Superior temporal gyrus (tissue), 1 donor: ENCODE results near the gene TGFB2.

ENCODE experiments used
- DNase-seq: peaks from one replicate; pipeline ENCODE4 v3.0.0-alpha.2; 2016; ENCODE audit errors: extremely low spot score

Gene TGFB2

DNA sequence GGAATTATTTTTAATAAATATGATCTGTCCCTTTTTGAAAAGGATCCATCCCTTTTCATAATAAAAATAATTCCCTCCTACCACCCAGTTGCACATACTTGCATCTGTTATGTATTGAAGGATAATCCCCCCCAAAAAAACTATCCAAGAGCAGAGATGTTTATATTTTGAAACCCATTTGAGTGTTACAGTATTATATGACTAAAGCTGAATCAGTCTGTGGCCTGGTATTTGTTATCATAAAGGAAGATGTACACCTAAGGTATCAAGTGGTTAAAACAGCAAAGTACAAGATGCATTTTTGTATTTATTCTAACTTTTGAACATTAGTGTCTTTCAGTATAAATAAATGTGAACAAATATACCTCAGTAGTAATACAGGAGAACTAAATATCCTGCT, 12.7 kb upstream of the TGFB2 start:
- no peak for DNase-seq

- no peak for DNase-seq
These were observed 8.8 kb upstream of the TGFB2 start for GRCh38 chr1:218336328-218336727.

DNA sequence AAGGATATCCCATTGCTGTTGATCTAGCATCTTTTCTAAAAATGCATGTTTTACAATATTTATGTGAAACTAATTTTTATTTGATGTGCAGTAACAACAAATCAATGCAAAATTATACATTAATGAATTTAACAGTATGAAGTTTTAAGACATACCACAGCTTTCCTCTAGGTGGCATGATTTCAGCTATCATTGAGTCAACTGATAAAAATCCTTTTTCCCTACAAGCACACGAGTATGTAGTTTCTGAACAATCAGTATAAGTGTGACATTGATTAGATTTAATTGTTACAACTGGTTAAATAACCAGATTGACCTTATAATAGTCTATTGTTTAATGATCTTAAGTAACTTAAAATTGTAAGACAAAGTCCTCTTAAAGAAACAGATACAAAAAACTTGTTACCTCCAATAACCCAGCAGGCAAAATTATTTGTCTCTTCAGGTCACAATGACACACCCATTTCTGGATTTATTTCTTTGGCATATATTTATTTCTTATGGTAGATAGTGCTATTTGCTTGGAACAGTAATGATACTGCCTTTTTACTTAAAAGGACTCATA, 5.8 kb upstream of the TGFB2 start:
- peak; percentile 85 for DNase-seq

GRCh38 chr1:218341325-218341724, 3.8 kb upstream of the TGFB2 start:
- DNase-seq = no peak

GRCh38 chr1:218342091-218342490, 3.0 kb upstream of the TGFB2 start:
- no peak for DNase-seq

DNA sequence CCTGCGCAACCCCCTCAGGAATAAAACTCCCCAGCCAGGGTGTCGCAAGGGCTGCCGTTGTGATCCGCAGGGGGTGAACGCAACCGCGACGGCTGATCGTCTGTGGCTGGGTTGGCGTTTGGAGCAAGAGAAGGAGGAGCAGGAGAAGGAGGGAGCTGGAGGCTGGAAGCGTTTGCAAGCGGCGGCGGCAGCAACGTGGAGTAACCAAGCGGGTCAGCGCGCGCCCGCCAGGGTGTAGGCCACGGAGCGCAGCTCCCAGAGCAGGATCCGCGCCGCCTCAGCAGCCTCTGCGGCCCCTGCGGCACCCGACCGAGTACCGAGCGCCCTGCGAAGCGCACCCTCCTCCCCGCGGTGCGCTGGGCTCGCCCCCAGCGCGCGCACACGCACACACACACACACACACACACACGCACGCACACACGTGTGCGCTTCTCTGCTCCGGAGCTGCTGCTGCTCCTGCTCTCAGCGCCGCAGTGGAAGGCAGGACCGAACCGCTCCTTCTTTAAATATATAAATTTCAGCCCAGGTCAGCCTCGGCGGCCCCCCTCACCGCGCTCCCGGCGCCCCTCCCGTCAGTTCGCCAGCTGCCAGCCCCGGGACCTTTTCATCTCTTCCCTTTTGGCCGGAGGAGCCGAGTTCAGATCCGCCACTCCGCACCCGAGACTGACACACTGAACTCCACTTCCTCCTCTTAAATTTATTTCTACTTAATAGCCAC, 696 bp downstream of the TGFB2 start:
- no peak for DNase-seq

GRCh38 chr1:218346391-218347204, 1.5 kb downstream of the TGFB2 start:
- no peak for DNase-seq

DNA sequence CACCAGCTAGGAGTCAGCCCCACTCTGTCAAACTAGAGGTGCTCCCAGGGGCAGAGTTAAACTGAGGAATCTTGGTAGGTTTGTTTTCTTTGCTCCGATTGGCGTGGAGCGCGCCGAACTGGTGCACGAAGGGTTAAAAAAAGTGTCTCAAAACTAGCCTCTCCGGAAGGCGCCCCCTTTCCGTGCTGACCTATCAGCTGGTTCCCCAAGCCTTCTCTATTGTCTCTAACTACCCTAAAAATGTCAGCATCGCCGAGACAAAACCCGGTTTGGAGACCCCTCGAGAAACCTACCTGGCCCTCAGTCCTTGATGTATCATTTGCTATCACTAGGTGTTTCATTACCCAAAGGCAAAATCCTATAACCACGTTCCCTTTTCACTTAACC, 2.2 kb downstream of the TGFB2 start:
- no peak for DNase-seq

- peak; percentile 57 for DNase-seq
These were observed 2.8 kb downstream of the TGFB2 start for GRCh38 chr1:218347723-218348627.

- DNase-seq = peak; percentile 61
These were observed 3.5 kb downstream of the TGFB2 start for GRCh38 chr1:218348628-218349071.

GRCh38 chr1:218349348-218350034, 4.4 kb downstream of the TGFB2 start:
- DNase-seq = peak; percentile 56

DNA sequence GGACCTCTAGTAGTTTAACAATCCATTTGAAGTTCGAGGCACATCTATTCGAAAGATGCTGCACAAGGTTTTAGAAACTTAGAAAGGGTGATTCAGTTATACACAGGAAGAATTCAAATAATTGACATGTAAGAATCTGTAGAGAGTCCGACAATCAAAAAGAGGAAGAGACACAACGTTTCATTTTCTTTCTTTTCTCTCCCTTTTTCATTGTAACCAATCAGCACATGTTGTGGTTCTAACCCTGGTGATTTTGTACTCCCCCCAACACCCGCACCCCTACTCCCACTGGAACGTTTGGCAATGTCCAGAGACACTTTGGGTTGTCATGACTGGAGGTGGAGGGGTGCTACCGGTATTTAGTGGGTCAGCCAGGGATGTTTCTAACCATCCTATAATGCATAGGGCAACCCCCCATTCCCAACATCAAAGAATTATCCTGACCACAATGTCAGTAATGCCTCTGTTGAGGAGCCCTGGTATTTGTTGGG, 4.9 kb downstream of the TGFB2 start:
- no peak for DNase-seq

DNA sequence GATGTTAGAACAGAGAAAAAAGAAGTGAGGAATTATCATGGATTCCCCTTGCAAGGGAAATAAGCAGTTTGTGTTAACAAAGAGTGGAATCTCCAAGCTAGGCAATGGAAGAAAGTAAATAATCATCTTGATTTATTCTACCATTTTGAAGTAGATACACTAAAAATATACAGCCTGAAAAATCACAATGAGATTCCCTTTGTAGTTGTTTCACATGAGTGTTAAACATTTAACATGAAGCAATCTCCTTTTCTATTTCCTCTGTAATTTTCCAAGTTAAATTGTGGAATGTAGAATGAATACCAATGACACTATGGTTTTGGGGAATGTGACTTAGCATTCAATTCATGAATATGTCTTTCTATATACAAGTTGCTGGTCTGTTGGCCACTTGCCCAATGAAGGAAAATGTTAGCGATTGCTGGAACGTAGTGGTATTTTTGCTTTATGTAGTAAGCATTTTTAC, 5.7 kb downstream of the TGFB2 start:
- peak; percentile 58 for DNase-seq

DNA sequence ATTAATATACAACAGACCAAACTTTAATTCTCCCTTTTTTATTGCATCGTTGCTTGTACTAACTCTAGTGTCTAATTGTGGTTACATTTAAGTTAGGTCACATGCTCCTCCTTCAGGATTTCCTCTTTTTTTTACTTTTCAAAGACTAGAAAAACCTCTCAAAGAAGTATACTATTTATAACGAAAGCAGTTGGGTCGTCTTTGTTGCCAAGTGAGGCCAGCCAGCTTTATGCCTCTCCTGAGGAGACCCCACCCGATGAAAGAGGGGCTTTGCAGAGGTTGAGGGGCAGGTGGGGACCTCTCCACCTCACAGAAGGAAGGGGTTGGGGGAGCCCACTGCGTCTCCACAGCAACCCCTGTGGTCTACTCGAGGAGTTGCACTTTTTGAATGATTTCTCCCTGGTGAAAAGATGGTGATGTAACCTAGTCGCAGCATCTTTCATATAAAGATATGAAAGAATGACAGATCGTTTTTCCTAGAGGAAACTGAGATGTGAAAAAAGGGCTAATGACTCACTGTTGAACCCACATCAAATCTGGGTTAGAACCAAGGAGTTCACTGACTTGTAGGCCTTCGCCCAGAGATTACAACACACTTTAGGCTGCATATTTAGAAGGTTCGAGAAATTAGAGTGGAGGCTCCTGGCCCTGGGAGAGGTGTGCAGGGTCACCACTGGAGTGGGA, 6.4 kb downstream of the TGFB2 start:
- DNase-seq = no peak

DNA sequence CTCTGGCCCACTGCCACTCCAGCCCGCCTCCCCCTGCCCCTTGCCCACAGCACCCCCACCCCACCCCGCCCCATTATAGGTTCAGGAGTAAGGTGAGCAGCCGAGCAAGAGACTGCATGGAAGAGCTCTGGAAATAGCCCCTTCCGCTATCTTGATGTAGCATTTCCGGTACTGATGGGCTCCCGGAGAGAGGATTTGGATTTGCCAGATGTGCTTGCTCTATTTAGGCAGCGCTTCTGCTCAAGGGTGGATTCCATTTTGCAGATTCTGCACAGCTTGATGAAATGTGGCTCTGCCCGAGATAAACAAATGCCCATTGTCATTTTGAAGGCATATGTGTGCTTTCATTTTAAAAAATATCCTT, 6.9 kb downstream of the TGFB2 start:
- no peak for DNase-seq

GRCh38 chr1:218353656-218354055, 8.5 kb downstream of the TGFB2 start:
- no peak for DNase-seq

DNA sequence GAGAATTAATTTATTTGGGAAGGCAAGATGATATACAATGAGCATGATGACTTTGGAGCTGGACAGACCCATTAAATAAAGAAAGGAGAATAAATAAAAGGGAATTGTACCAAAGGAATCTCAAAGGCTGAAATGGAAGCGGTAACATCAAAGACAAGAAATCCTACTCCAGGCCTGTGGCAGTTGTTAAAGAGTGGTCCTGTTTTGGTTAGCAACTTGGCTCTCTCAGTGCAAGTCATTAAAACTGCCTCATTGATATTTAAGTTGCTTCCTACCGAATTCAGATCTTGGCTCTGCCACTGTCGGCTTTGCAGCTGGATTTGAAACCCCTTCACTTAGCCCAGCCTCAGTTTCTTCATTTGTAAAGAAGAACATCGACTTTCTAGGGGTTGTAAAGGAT, 10.1 kb downstream of the TGFB2 start:
- DNase-seq = no peak

- DNase-seq = no peak
These were observed 12.2 kb downstream of the TGFB2 start for GRCh38 chr1:218357211-218357892.

GRCh38 chr1:218357893-218358232, 12.7 kb downstream of the TGFB2 start:
- no peak for DNase-seq
